ENCODE measurements around the gene KLHL7.
"Not testable (repeated sequence)": the region's sequence is repeated elsewhere in the genome, so short reads cannot be mapped to it uniquely, and the experiment has no call there.

Gene KLHL7

GRCh38 chr7:23109470-23109869 is 3.9 kb downstream of the KLHL7 start:
- no peak for DNase-seq

GRCh38 chr7:23114896-23115295 is 9.3 kb downstream of the KLHL7 start:
- DNase-seq = no peak

- no peak for DNase-seq
Measured at GRCh38 chr7:23115991-23116390, 10.4 kb downstream of the KLHL7 start.

GRCh38 chr7:23117841-23118240 is 12.3 kb downstream of the KLHL7 start:
- DNase-seq = no peak

GRCh38 chr7:23120106-23120505 is 14.5 kb downstream of the KLHL7 start:
- no peak for DNase-seq

GRCh38 chr7:23121165-23121564 is 15.6 kb downstream of the KLHL7 start:
- no peak for DNase-seq

GRCh38 chr7:23123007-23123406 is 17.4 kb downstream of the KLHL7 start:
- no peak for DNase-seq

GRCh38 chr7:23123465-23123864 is 17.9 kb downstream of the KLHL7 start:
- no peak for DNase-seq

GRCh38 chr7:23129036-23129435 is 23.5 kb downstream of the KLHL7 start:
- DNase-seq = no peak

GRCh38 chr7:23131799-23132198 is 26.2 kb downstream of the KLHL7 start:
- DNase-seq = not testable (repeated sequence)

GRCh38 chr7:23133797-23134196 is 28.2 kb downstream of the KLHL7 start:
- no peak for DNase-seq

GRCh38 chr7:23135755-23136154 is 30.2 kb downstream of the KLHL7 start:
- DNase-seq = no peak

GRCh38 chr7:23136216-23136615 is 30.6 kb downstream of the KLHL7 start:
- no peak for DNase-seq

GRCh38 chr7:23157679-23158078 is 52.1 kb downstream of the KLHL7 start:
- no peak for DNase-seq

GRCh38 chr7:23158546-23158945 is 53.0 kb downstream of the KLHL7 start:
- DNase-seq = no peak

GRCh38 chr7:23161482-23161881 is 55.9 kb downstream of the KLHL7 start:
- DNase-seq = no peak

GRCh38 chr7:23164846-23165245 is 59.3 kb downstream of the KLHL7 start:
- DNase-seq = no peak

GRCh38 chr7:23165316-23165715 is 59.7 kb downstream of the KLHL7 start:
- no peak for DNase-seq

GRCh38 chr7:23167691-23168090 is 62.1 kb downstream of the KLHL7 start:
- no peak for DNase-seq

GRCh38 chr7:23168111-23168885 is 62.7 kb downstream of the KLHL7 start:
- no peak for DNase-seq

GRCh38 chr7:23175938-23176337 is 70.4 kb downstream of the KLHL7 start:
- DNase-seq = no peak

GRCh38 chr7:23181684-23182553 is 76.3 kb downstream of the KLHL7 start, which contains the start of gene NUP42:
Gene NUP42, plus strand, starts transcription at chr7:23182048. Its CDS starts 38 bp downstream, at chr7:23182086.
- peak; percentile 96 to 97 for DNase-seq

- DNase-seq = no peak
Measured at GRCh38 chr7:23183279-23184012, 77.9 kb downstream of the KLHL7 start.

Measured in stimulated activated CD4-positive, alpha-beta T cell treated with anti-CD3 and anti-CD28 coated beads, Interleukin-2, amount 100 ng/mL, for 24 hours (primary cell).